ENCODE results near the gene RABGEF1. TPM values are rescaled to one million over a fixed set of nuclear protein-coding genes. Genes with fewer than 3 reads are reported as not detected.
"Not testable (repeated sequence)": the region's sequence is repeated elsewhere in the genome, so short reads cannot be mapped to it uniquely, and the experiment has no call there.

Gene RABGEF1
- total and polyA plus RNA-seq, 2 experiments from 2014 or later = 16.3 to 28.1 TPM

DNA sequence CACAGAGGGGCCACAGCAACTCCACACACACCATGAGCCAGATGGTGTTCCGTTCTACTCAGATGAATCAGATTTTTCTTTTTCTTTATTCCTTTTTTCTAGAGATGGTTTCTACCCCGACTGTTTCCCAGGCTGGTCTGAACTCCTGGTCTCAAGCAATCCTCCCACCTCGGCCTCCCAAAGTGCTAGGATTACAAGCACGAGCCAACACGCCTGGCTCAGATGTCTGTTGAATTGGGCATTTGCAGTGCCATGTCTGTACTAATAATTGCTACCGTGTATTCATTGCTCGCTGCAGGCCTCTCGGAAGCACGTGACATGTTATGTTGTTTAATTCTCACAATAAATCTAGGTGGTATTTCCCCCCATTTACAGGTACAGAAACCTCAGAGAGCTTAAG lies 67.2 kb downstream of the RABGEF1 start:
- no peak for DNase-seq (ENCODE audit: low spot score)
- Histone ChIP-seq H3K27ac (no peak overlapping the region), H3K9me2 (replicated peaks; ENCODE audit: insufficient read depth) (no peaks in the 10 kb centered on the region), H3K36me3 (replicated peaks; ENCODE audit: insufficient read depth, low read depth) (no peaks in the 10 kb centered on the region), H2AFZ (no peak overlapping the region), H3K4me2 (no peak overlapping the region), H4K20me1 (ENCODE audit: insufficient read depth, poor library complexity, severe bottlenecking) (no peaks in the 10 kb centered on the region), H3K9me3 (ENCODE audit: low read depth) (no peaks in the 10 kb centered on the region), H3K27me3 (no peaks in the 10 kb centered on the region), H3K4me3 (no peak overlapping the region), H3K4me1 (ENCODE audit: insufficient read depth) (no peaks in the 10 kb centered on the region), H3K79me2 (no peaks in the 10 kb centered on the region)
- TF ChIP-seq EZH2phosphoT487 (IDR thresholded peaks at IDR 0.05; ENCODE audit: low read depth, severe bottlenecking, unreplicated experiment) (no peak), EZH2 (IDR thresholded peaks at IDR 0.05; ENCODE audit: borderline replicate concordance) (no peak)
- TF ChIP-seq, protein P1, sequence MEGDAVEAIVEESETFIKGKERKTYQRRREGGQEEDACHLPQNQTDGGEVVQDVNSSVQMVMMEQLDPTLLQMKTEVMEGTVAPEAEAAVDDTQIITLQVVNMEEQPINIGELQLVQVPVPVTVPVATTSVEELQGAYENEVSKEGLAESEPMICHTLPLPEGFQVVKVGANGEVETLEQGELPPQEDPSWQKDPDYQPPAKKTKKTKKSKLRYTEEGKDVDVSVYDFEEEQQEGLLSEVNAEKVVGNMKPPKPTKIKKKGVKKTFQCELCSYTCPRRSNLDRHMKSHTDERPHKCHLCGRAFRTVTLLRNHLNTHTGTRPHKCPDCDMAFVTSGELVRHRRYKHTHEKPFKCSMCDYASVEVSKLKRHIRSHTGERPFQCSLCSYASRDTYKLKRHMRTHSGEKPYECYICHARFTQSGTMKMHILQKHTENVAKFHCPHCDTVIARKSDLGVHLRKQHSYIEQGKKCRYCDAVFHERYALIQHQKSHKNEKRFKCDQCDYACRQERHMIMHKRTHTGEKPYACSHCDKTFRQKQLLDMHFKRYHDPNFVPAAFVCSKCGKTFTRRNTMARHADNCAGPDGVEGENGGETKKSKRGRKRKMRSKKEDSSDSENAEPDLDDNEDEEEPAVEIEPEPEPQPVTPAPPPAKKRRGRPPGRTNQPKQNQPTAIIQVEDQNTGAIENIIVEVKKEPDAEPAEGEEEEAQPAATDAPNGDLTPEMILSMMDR (IDR thresholded peaks at IDR 0.05; ENCODE audit: poor library complexity) = no peak
- WGBS (ENCODE audit: low lambda C conversion rate, missing lambda C conversion rate) = 98% methylated on average over 9 of the region's 9 CpGs

DNA sequence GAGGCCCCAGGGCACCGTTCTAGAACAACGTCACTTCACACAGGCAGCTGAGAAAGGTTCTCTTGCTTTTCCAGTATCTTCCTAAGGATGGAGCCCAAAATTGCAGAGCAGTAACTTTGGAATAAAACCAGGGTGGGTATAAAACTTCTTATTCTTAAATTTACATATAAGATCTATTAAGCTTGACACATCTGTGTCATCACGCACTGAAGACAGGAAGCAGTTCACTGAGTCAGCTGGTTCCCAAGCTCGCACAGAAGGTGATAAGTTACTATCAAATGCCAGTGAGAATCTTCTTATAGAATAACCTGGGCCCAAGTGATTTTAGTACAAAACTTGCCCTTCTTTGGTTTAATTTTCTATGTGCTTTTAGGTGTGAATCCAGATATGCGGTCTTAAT lies 70.2 kb downstream of the RABGEF1 start:
- Histone ChIP-seq H3K4me3 (no peak overlapping the region), H3K9me2 (replicated peaks; ENCODE audit: insufficient read depth) (no peaks in the 10 kb centered on the region), H3K36me3 (replicated peaks; ENCODE audit: insufficient read depth, low read depth) (no peaks in the 10 kb centered on the region), H2AFZ (no peak overlapping the region), H3K9me3 (ENCODE audit: low read depth) (no peaks in the 10 kb centered on the region), H3K79me2 (no peaks in the 10 kb centered on the region), H4K20me1 (ENCODE audit: insufficient read depth, poor library complexity, severe bottlenecking) (no peaks in the 10 kb centered on the region), H3K27me3 (no peaks in the 10 kb centered on the region), H3K27ac (no peak overlapping the region), H3K4me1 (ENCODE audit: insufficient read depth) (no peaks in the 10 kb centered on the region), H3K4me2 (no peak overlapping the region)
- no peak for DNase-seq (ENCODE audit: low spot score)
- TF ChIP-seq EZH2phosphoT487 (IDR thresholded peaks at IDR 0.05; ENCODE audit: low read depth, severe bottlenecking, unreplicated experiment) (no peak), EZH2 (IDR thresholded peaks at IDR 0.05; ENCODE audit: borderline replicate concordance) (no peak)
- TF ChIP-seq, protein P1 (IDR thresholded peaks at IDR 0.05; ENCODE audit: poor library complexity) = no peak
- 96% methylated on average over 5 of the region's 5 CpGs for WGBS (ENCODE audit: low lambda C conversion rate, missing lambda C conversion rate)

DNA sequence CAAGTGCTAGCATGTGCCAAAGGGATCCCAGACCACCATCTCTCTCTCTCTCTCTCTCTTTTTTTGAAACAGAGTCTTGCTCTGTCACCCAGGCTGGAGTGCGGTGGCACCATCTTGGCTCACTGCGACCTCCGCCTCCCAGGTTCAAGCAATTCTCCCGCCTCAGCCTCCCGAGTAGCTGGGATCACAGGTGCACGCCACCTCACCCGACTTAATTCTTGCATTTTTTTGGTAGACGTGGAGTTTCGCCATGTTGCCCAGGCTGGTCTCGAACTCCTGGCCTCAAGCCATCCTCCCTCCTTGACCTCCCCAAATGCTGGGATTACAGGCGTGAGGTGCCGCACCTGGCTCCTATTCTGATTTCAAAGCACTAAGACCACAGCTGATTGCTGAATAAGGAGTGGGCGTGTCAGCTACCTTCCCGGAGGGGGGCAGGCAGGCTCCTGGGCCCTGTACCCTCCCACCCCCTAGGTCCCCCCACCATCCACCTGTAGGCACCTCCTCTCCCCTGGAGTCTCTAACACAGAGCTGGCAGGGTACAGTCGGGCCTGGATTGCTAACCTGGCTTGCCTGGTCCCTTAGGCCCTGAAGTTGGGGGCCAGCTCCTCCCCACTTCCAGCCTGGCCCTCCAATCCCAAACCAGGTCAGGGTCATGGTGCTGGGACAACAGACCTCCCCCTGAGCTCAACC lies 74.8 kb downstream of the RABGEF1 start:
- H3K27me3 ChIP-seq; H3K4me3 ChIP-seq; H3K4me1 ChIP-seq (ENCODE audit: insufficient read depth); H4K20me1 ChIP-seq (ENCODE audit: insufficient read depth, poor library complexity, severe bottlenecking); DNase-seq (ENCODE audit: low spot score); H3K9me3 ChIP-seq (ENCODE audit: low read depth); H3K4me2 ChIP-seq; H3K36me3 ChIP-seq (replicated peaks; ENCODE audit: insufficient read depth, low read depth); H2AFZ ChIP-seq; H3K79me2 ChIP-seq; H3K27ac ChIP-seq; H3K9me2 ChIP-seq (replicated peaks; ENCODE audit: insufficient read depth): not testable (repeated sequence)
- 96% methylated on average over 15 of the region's 15 CpGs for WGBS (ENCODE audit: low lambda C conversion rate, missing lambda C conversion rate)

DNA sequence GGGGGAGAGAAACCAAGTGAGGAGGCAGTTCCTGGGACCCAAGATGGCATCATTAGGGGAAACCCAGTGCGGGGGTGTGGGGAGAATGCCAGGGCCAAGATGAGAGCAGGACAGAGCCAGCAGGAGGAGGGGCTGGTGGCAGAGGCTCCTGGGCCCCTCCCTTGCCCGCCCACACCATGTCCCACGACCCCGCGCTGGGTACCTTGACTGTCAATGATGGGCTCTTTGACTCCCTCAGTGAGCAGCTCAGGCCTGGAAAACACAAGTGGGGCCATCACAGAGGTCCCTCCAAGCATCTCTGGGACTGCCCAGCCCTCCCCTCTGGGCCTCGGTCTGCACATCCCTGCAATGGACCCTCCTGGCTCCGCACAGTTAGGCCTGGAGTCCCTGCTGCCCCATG lies 75.4 kb downstream of the RABGEF1 start:
- 93% methylated on average over 6 of the region's 7 CpGs for WGBS (ENCODE audit: low lambda C conversion rate, missing lambda C conversion rate)
- no peaks in the 10 kb centered on the region for H3K9me2 ChIP-seq (replicated peaks; ENCODE audit: insufficient read depth)
- no peak for TF ChIP-seq EZH2 (IDR thresholded peaks at IDR 0.05; ENCODE audit: borderline replicate concordance)

DNA sequence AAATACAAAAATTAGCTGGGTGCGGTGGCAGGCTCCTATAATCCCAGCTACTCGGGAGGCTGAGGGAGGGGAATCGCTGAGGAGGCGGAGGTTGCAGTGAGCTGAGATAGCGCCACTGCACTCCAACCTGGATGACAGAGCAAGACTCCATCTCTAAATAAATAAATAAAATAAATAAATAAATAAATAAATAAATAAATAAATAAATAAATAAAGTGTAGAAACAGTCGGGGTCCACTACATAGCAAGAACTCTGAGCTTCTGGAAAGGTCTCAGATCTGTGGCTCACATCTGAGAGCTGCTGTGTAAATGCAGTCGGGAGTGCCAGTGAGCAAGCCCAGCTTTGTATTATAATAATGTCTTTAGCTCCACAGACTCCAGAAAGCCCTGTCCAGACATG lies 76.1 kb downstream of the RABGEF1 start:
- H2AFZ ChIP-seq; H3K4me3 ChIP-seq; H3K79me2 ChIP-seq; H3K9me3 ChIP-seq (ENCODE audit: low read depth); H3K27me3 ChIP-seq; H3K4me1 ChIP-seq (ENCODE audit: insufficient read depth); H3K4me2 ChIP-seq; H3K9me2 ChIP-seq (replicated peaks; ENCODE audit: insufficient read depth); DNase-seq (ENCODE audit: low spot score); H4K20me1 ChIP-seq (ENCODE audit: insufficient read depth, poor library complexity, severe bottlenecking); H3K36me3 ChIP-seq (replicated peaks; ENCODE audit: insufficient read depth, low read depth); H3K27ac ChIP-seq: not testable (repeated sequence)
- 90% methylated on average over 7 of the region's 7 CpGs for WGBS (ENCODE audit: low lambda C conversion rate, missing lambda C conversion rate)

More for the DNA sequence above, 75.4 kb downstream of the RABGEF1 start:
- Histone ChIP-seq H2AFZ (no peak overlapping the region), H3K27me3 (no peaks in the 10 kb centered on the region), H3K27ac (no peak overlapping the region), H3K4me2 (no peak overlapping the region), H3K9me3 (ENCODE audit: low read depth) (no peaks in the 10 kb centered on the region), H4K20me1 (ENCODE audit: insufficient read depth, poor library complexity, severe bottlenecking) (no peaks in the 10 kb centered on the region), H3K4me3 (no peak overlapping the region), H3K4me1 (ENCODE audit: insufficient read depth) (no peaks in the 10 kb centered on the region), H3K79me2 (no peaks in the 10 kb centered on the region), H3K36me3 (replicated peaks; ENCODE audit: insufficient read depth, low read depth) (no peaks in the 10 kb centered on the region)
- no peak for DNase-seq (ENCODE audit: low spot score)

DNA sequence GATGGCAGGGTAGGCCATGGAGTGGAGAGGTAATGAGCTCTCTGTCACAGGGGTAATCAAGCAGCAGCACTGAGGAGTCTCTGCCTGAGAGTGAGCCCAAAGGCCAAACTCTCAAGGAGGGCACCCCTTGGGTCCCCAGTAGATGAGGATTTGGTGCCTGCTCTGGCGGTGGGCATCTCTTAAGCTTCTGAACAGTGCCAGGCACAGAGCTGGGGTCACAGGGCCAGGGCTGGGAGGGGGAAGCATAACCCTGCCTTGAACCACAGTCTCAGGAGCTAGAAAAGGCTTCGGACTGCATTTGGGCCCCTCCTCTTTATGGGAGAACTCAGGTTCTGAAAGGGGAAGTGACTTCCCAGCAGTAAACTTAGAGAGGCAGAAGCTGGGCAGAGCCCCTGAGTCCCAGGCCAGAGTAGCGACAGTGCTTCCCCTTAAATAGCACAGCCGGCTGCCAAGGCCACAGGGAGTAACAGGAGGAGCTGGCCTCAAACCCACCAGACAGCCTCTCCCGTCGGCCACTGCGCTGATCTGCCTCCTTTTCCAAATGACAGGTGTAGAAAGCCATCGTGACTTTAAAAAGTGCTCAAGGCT lies 76.8 kb downstream of the RABGEF1 start:
- H3K9me2 ChIP-seq (replicated peaks; ENCODE audit: insufficient read depth); H2AFZ ChIP-seq; H4K20me1 ChIP-seq (ENCODE audit: insufficient read depth, poor library complexity, severe bottlenecking); H3K4me3 ChIP-seq; H3K4me2 ChIP-seq; H3K36me3 ChIP-seq (replicated peaks; ENCODE audit: insufficient read depth, low read depth); H3K27me3 ChIP-seq; H3K4me1 ChIP-seq (ENCODE audit: insufficient read depth); H3K79me2 ChIP-seq; H3K9me3 ChIP-seq (ENCODE audit: low read depth); DNase-seq (ENCODE audit: low spot score); H3K27ac ChIP-seq: not testable (repeated sequence)
- WGBS (ENCODE audit: low lambda C conversion rate, missing lambda C conversion rate) = 90% methylated on average over 8 of the region's 8 CpGs

DNA sequence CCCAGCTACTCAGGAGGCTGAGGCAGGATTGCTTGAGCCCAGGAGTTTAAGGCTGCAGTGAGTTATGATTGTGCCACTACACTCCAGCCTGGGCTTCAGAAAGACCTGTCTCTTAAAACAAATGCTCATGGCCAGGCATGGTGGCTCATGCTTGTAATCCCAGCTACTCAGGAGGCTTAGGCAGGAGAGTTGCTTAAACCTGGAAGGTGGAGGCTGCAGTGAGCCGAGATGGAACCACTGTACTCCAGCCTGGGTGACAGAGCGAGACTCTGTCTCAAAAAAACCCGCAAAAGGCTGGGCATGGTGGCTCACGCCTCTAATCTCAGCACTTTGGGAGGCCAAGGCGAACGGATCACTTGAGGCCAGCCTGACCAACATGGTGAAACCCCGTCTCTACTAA lies 77.4 kb downstream of the RABGEF1 start:
- not testable (repeated sequence) for H3K79me2 ChIP-seq; H2AFZ ChIP-seq; H3K4me3 ChIP-seq; H3K27ac ChIP-seq; H3K4me2 ChIP-seq; H3K27me3 ChIP-seq; DNase-seq (ENCODE audit: low spot score); H4K20me1 ChIP-seq (ENCODE audit: insufficient read depth, poor library complexity, severe bottlenecking); H3K36me3 ChIP-seq (replicated peaks; ENCODE audit: insufficient read depth, low read depth); H3K4me1 ChIP-seq (ENCODE audit: insufficient read depth); H3K9me3 ChIP-seq (ENCODE audit: low read depth); H3K9me2 ChIP-seq (replicated peaks; ENCODE audit: insufficient read depth)
- 93% methylated on average over 7 of the region's 7 CpGs for WGBS (ENCODE audit: low lambda C conversion rate, missing lambda C conversion rate)

Measured in hepatocyte (in vitro differentiated cells).